Activated naive CD8-positive, alpha-beta T cell (primary cell): ENCODE measurements around the gene TBC1D22A.
"Not testable (repeated sequence)": the region's sequence is repeated elsewhere in the genome, so short reads cannot be mapped to it uniquely, and the experiment has no call there.

Source experiments
- H3K27ac Mint-ChIP-seq: one replicate; pipeline ENCODE4 v1.8.0; 2021; ENCODE audit warnings: mixed read lengths
- H3K27me3 Mint-ChIP-seq: one replicate; pipeline ENCODE4 v1.8.0; 2021; ENCODE audit warnings: mixed read lengths
- H3K36me3 Mint-ChIP-seq: one replicate; pipeline ENCODE4 v1.8.0; 2021; ENCODE audit warnings: mixed read lengths
- H3K4me1 Mint-ChIP-seq: one replicate; pipeline ENCODE4 v1.8.0; 2021; ENCODE audit warnings: low read depth, mixed read lengths
- H3K4me3 Mint-ChIP-seq: one replicate; pipeline ENCODE4 v1.8.0; 2021; ENCODE audit warnings: mild to moderate bottlenecking, mixed read lengths
- H3K9me3 Mint-ChIP-seq: one replicate; pipeline ENCODE4 v1.8.0; 2021; ENCODE audit warnings: low read depth, mixed read lengths

Gene TBC1D22A

DNA sequence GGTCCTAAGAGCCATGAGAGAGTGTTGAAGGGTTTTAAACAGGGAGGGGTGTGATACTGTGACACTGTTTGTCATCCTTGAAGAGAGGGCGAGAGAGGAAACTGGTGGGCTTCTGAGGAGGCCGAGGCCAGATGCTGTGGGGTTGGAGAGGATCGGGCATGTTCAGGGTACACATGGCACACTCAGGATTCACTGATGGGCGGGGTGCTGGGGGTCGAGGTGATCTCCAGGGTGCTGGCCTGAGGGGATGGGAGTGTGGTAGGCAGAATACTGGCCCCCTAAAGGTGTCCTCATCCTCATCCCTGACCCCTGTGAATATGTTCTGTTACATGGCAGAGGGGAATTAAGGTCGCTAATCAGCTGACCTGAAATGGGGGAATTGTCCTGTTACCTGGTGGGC lies 7.3 kb downstream of the TBC1D22A start:
- Mint-ChIP-seq H3K36me3 (no peaks in the 10 kb centered on the region), H3K4me3 (peak overlapping the region; percentile 20), H3K27ac (peak overlapping the region; percentile 93), H3K4me1 (peaks cover 68% of the 10 kb centered on the region), H3K27me3 (no peaks in the 10 kb centered on the region), H3K9me3 (no peaks in the 10 kb centered on the region)

DNA sequence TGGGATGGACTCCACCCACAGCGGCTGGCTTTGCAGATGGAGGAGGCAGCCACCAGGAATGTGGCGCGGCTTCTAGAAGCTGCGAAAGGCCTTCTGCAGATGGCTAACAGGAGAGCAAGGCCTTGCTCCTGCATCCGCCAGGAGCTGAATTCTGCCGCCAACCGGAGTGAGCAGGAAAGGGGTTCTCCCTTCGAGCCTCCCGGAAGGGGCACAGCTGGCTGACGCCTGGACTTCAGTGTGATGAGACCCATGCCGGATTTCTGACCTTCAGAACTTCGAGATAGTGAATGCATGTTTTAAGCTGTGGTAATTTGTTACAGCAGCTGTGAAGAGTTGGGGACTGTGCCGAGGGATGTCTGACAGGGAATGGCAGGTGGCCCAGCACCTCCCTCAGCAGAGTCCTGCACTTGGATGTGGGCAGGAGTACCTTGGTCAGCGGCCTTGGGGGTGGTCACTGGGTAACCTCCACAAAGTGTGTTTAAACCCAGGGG lies 7.7 kb downstream of the TBC1D22A start:
- no peaks in the 10 kb centered on the region for H3K9me3 Mint-ChIP-seq
- no peaks in the 10 kb centered on the region for H3K27me3 Mint-ChIP-seq
- peak overlapping the region; percentile 71 for H3K4me3 Mint-ChIP-seq
- H3K4me1 Mint-ChIP-seq = peaks cover 68% of the 10 kb centered on the region
- H3K27ac Mint-ChIP-seq = peak overlapping the region; percentile 93
- no peaks in the 10 kb centered on the region for H3K36me3 Mint-ChIP-seq

- peak overlapping the region; percentile 71 for H3K4me3 Mint-ChIP-seq
- H3K9me3 Mint-ChIP-seq = no peaks in the 10 kb centered on the region
- H3K4me1 Mint-ChIP-seq = peaks cover 70% of the 10 kb centered on the region
- peak overlapping the region; percentile 93 for H3K27ac Mint-ChIP-seq
- no peaks in the 10 kb centered on the region for H3K27me3 Mint-ChIP-seq
- no peaks in the 10 kb centered on the region for H3K36me3 Mint-ChIP-seq
Measured at GRCh38 chr22:46770726-46771125, 8.3 kb downstream of the TBC1D22A start.

GRCh38 chr22:46773076-46773475 lies 10.6 kb downstream of the TBC1D22A start:
- H3K27me3 Mint-ChIP-seq = no peaks in the 10 kb centered on the region
- peaks cover 79% of the 10 kb centered on the region for H3K4me1 Mint-ChIP-seq
- no peaks in the 10 kb centered on the region for H3K36me3 Mint-ChIP-seq
- peak overlapping the region; percentile 64 for H3K27ac Mint-ChIP-seq
- no peaks in the 10 kb centered on the region for H3K9me3 Mint-ChIP-seq
- H3K4me3 Mint-ChIP-seq = no peak overlapping the region

DNA sequence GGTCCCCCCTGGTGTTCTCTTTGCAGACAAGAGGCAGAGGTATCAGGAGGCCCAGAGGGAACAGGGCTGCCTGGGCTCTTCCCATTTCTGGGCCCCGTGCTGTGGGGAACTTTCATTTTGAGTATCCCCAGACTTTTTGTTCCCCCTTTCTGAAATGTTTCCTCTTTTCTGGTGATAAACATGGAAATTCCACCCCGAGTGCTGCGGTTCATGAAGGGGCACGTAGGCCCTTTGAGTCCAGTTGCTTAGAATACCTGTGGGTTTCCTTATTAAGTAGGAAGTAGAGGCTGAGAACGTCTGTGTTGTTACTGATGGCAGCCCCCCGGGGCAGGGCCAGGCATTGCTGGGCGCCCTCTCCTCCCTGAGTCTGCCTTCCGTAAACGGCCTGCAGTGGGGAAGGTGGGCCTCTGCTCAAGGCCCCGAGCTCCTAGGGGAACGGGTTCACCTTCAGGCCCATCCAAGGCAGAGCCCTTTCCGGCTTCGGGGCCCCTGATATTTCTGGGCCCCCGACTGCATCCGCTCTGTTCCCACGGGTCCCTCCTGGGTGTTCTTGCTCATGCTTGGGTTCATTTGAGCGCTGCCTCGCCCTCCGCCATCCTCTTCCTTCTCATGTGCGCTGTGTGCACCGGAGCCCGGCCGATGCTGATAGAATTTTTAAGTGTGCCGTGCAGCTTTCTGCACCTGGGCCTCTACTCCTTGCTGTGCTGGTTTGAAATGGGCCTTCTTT lies 12.0 kb downstream of the TBC1D22A start:
- Mint-ChIP-seq H3K4me3 (peak overlapping the region; percentile 65), H3K27me3 (no peaks in the 10 kb centered on the region), H3K4me1 (peaks cover 80% of the 10 kb centered on the region), H3K9me3 (no peaks in the 10 kb centered on the region), H3K36me3 (no peaks in the 10 kb centered on the region), H3K27ac (peak overlapping the region; percentile 84)

DNA sequence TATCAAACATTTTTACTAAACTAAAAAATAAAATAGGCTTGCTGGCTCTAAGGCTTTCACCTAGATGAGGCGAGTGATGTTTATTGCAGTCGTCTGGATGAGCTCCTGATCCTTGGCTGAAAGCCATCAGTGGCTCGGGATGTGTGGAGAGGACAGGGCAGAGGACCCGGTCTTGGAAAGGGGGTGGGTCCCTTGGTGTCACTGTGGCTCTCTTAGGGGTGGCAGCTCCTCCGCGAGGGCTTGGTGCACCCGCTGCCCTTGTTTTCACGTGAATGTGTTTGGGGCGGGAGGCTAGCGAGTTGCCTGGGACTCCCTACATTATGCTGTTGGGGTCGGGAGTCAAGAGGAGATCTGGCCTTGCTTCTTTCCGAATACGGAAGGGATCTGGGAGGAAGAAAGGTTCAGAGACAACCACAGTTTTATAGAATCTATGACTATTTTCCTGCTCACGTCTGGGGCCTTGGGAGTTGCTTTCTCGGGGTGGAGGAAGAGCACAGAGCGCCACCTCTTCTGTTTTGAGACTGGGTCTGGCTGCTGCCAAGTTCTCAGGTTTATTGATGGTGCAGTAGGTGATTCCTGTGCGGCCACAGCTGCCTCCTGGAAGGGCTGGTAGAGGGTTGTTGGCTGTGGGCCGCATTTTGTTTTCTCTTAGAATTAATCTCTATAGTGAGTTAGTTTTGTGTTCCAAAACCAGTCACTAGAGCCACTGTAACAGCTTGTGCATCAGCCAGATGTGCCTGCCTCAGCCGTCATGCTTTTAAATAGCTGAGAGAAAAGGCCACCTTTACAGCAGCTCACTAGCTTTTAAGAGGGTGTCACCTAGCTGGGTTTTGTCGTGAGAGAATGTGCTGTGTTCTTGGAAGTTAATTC lies 12.8 kb downstream of the TBC1D22A start:
- no peaks in the 10 kb centered on the region for H3K27me3 Mint-ChIP-seq
- no peaks in the 10 kb centered on the region for H3K36me3 Mint-ChIP-seq
- H3K27ac Mint-ChIP-seq = peak overlapping the region; percentile 84
- H3K4me3 Mint-ChIP-seq = peak overlapping the region; percentile 62
- no peaks in the 10 kb centered on the region for H3K9me3 Mint-ChIP-seq
- H3K4me1 Mint-ChIP-seq = peaks cover 76% of the 10 kb centered on the region

DNA sequence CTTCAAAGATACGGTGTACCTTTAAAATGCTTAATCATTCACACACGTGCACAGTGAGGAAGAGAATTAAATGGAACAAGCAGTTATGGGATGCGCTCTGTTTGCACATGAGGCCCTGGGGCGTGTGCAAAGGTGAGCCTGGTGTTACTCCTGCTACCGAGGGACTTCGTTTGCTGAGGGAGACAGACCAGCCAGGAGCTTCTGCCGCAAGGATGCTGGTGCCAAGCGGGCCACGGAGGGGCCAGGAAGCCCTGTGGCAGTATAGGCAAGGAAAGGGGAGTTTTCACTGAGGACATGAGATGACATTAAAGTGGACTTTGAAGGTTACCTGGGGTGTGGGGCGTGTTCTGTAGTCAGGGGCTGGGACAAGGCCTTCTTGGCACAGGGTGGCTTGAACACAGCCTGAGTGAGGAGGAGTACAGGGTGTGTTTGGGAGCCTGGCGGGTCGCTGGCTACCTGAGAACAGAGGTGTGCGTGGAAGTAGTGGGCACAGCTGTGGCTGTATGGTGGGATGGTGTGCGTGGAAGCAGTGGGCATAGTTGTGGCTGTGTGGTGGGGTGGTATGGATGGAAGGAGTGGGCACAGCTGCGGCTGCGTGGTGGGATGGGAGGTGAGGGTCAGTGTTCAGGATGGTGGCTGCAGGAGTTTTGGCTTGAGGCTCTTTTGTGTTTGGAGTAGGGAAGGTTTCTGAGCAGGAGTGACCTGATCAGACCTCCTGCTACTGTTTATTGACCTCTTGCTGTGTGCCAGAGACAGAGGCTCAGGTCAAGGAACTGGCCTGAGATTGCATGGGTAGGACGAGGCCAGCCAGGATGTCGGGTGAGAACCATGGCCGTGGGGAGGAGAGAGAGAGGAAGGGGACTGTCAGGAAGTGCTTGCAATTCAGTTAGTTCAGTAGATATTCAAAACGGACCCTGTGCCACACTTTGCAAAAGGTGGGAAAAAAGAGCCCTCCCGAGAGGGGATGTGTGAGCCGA lies 13.7 kb downstream of the TBC1D22A start:
- H3K4me1 Mint-ChIP-seq = peaks cover 71% of the 10 kb centered on the region

GRCh38 chr22:46776876-46777608 lies 14.6 kb downstream of the TBC1D22A start:
- Mint-ChIP-seq H3K4me3 (peak overlapping the region; percentile 52), H3K27me3 (no peaks in the 10 kb centered on the region), H3K4me1 (peaks cover 68% of the 10 kb centered on the region), H3K27ac (peak overlapping the region; percentile 84), H3K36me3 (no peaks in the 10 kb centered on the region), H3K9me3 (no peaks in the 10 kb centered on the region)

More for the DNA sequence above, 13.7 kb downstream of the TBC1D22A start:
- H3K27ac Mint-ChIP-seq = peak overlapping the region; percentile 84
- no peaks in the 10 kb centered on the region for H3K36me3 Mint-ChIP-seq
- H3K4me3 Mint-ChIP-seq = peak overlapping the region; percentile 52
- no peaks in the 10 kb centered on the region for H3K27me3 Mint-ChIP-seq
- H3K9me3 Mint-ChIP-seq = no peaks in the 10 kb centered on the region

DNA sequence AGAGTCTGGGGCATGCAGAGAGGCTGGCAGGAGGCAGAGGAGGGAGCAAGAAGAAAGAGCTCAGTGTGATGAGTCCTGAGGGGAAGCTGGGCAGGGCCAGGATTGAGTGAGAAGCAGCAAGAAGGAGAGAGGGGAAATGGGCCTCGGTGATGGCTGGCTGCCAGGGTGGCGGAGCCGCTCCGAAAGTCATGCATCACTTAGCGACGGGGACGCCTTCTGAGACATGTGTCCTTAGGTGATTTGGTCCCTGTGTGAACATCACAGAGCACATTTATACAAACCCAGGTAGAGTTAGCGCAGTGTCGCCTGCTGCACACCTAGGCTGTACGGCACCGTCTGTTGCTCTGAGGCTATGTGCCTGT lies 15.1 kb downstream of the TBC1D22A start:
- Mint-ChIP-seq H3K4me1 (peaks cover 71% of the 10 kb centered on the region), H3K36me3 (no peaks in the 10 kb centered on the region), H3K4me3 (peak overlapping the region; percentile 52), H3K27me3 (no peaks in the 10 kb centered on the region), H3K27ac (peak overlapping the region; percentile 84), H3K9me3 (no peaks in the 10 kb centered on the region)

GRCh38 chr22:46779023-46779422 lies 16.6 kb downstream of the TBC1D22A start:
- H3K27me3 Mint-ChIP-seq = no peaks in the 10 kb centered on the region
- H3K27ac Mint-ChIP-seq = no peak overlapping the region
- peaks cover 62% of the 10 kb centered on the region for H3K4me1 Mint-ChIP-seq
- no peaks in the 10 kb centered on the region for H3K36me3 Mint-ChIP-seq
- no peak overlapping the region for H3K4me3 Mint-ChIP-seq
- no peaks in the 10 kb centered on the region for H3K9me3 Mint-ChIP-seq

DNA sequence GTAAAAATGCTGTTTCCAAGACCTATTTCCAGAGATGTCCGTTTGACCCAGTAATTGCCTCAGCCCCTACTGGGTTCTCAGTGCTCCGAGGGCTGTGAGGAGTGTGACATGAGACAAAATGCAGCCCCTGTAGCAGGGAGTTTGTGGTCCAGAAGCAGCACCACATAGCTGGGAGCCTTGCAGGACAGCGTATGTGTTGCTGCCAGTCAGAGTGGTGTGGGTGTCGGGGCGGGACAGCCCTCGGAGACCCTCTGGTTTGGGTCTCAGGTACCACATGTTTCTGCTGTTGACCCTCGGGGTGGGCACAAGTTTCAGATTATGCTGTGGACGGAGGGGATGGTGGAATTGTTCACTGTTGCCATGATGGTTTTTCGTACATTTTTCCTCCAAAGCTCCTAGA lies 17.2 kb downstream of the TBC1D22A start:
- Mint-ChIP-seq H3K27ac (peak overlapping the region; percentile 22), H3K36me3 (peaks cover 2% of the 10 kb centered on the region), H3K9me3 (no peaks in the 10 kb centered on the region), H3K27me3 (no peaks in the 10 kb centered on the region), H3K4me3 (no peak overlapping the region), H3K4me1 (peaks cover 57% of the 10 kb centered on the region)

DNA sequence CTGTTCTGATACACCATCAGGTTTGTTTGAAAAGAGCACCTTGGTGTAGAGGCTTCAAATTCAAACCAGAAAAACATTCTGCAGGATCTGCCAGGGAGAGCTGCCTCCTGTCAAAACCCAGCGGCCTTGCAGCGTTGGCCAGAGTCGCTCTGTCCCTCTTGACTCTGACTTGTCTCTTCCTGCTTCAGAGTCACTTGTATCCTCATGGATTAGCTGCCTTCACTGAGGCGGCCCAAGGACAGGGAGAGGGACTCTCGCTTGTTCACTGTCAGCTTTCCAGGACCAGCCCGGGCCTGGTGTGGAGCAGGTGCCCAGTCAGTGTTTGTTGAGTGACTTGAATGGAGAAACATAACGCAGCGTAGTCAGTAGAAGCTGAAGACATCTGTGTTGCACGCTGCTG lies 18.0 kb downstream of the TBC1D22A start:
- peaks cover 2% of the 10 kb centered on the region for H3K36me3 Mint-ChIP-seq
- H3K27ac Mint-ChIP-seq = peak overlapping the region; percentile 16
- H3K4me3 Mint-ChIP-seq = no peak overlapping the region
- H3K9me3 Mint-ChIP-seq = no peaks in the 10 kb centered on the region
- no peaks in the 10 kb centered on the region for H3K27me3 Mint-ChIP-seq
- peaks cover 49% of the 10 kb centered on the region for H3K4me1 Mint-ChIP-seq

GRCh38 chr22:46781291-46781690 lies 18.8 kb downstream of the TBC1D22A start:
- H3K27me3 Mint-ChIP-seq = no peaks in the 10 kb centered on the region
- H3K36me3 Mint-ChIP-seq = peaks cover 2% of the 10 kb centered on the region
- no peaks in the 10 kb centered on the region for H3K9me3 Mint-ChIP-seq
- peaks cover 40% of the 10 kb centered on the region for H3K4me1 Mint-ChIP-seq
- H3K27ac Mint-ChIP-seq = no peak overlapping the region
- no peak overlapping the region for H3K4me3 Mint-ChIP-seq

GRCh38 chr22:46782200-46782599 lies 19.8 kb downstream of the TBC1D22A start:
- H3K9me3 Mint-ChIP-seq, H3K27ac Mint-ChIP-seq, H3K4me3 Mint-ChIP-seq, H3K36me3 Mint-ChIP-seq, H3K27me3 Mint-ChIP-seq: not testable (repeated sequence)
- H3K4me1 Mint-ChIP-seq = peaks cover 35% of the 10 kb centered on the region
